ENCODE results near the gene TASP1. TPM values are rescaled to one million over a fixed set of nuclear protein-coding genes. Genes with fewer than 3 reads are reported as not detected.

TASP1 gene
- total RNA-seq, 2 donors from 2014 or later: 15.8 to 16.6 TPM

DNA sequence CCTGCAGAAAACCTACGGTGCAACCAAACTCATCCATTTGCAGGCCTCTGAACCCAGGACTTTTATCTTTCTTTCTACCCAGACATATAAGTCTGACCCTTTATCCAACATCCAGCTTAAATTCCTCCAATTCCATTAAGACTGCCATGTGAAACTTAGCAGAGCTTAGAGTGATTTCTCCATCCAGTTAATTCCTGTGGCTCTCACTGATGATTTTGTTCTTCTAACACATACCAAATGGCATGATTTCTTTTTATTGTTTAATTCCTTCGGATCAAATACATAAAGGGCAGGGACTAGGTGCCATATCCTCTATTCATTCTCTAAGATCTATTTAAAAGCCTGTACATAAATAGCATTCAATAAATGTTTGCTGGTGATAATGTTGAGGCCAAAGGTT, 92.9 kb downstream of the TASP1 start:
- Mint-ChIP-seq H3K36me3 (ENCODE audit: low read depth) (no peaks in the 10 kb centered on the region), H3K9me3 (no peaks in the 10 kb centered on the region), H3K27me3 (ENCODE audit: insufficient read depth) (no peaks in the 10 kb centered on the region), H3K27ac (no peak overlapping the region), H3K4me3 (no peak overlapping the region), H3K4me1 (peaks cover 22% of the 10 kb centered on the region)
- H3K9ac ChIP-seq (ENCODE audit: extremely low read depth, low read length, poor library complexity, severe bottlenecking): no peak overlapping the region
- H3K36me3 ChIP-seq (ENCODE audit: control insufficient read depth, insufficient read depth, low read length): no peaks in the 10 kb centered on the region
- H3K27me3 ChIP-seq (ENCODE audit: control insufficient read depth, insufficient read depth, low read length, poor library complexity, severe bottlenecking): no peaks in the 10 kb centered on the region
- no peaks in the 10 kb centered on the region for H3K9me3 ChIP-seq (ENCODE audit: control insufficient read depth, low read length)
- WGBS, 2 experiments (ENCODE audit: insufficient coverage in 1 of 2, insufficient read length in 1 of 2): 98 to 100% methylated on average over 1 to 2 of the region's 2 CpGs
- H3K27ac ChIP-seq (ENCODE audit: low read depth, low read length): no peak overlapping the region
- no peak for DNase-seq
- no peak overlapping the region for H3K4me3 ChIP-seq (ENCODE audit: low read length)
- no peak for TF ChIP-seq CTCF (conservative IDR thresholded peaks at IDR 0.05)
- H3K4me1 ChIP-seq (ENCODE audit: control insufficient read depth, insufficient read depth, low read length): peaks cover 3% of the 10 kb centered on the region

DNA sequence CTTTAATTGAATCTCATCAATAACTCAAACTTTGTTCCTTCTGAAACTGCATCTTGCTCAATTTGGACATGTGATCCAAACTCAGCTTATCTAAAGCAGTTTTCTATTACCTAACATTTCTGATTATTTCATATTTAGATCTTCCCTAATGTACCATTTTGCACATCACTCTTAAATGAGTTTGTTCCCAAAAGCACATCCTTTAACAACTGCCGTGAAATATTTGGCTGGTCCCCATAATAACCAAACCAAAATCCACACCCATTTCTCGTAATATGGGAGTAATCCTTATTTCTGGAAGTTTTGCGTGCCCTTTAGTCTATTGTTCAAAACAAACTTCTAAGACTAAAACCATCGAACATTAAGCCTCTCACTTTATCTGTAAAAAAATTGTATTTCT, 94.9 kb downstream of the TASP1 start:
- Histone ChIP-seq H3K4me1 (ENCODE audit: control insufficient read depth, insufficient read depth, low read length) (peaks cover 3% of the 10 kb centered on the region), H3K9me3 (ENCODE audit: control insufficient read depth, low read length) (no peaks in the 10 kb centered on the region), H3K4me3 (ENCODE audit: low read length) (no peak overlapping the region), H3K9ac (ENCODE audit: extremely low read depth, low read length, poor library complexity, severe bottlenecking) (no peak overlapping the region), H3K27ac (ENCODE audit: low read depth, low read length) (no peak overlapping the region), H3K36me3 (ENCODE audit: control insufficient read depth, insufficient read depth, low read length) (peaks cover 5% of the 10 kb centered on the region), H3K27me3 (ENCODE audit: control insufficient read depth, insufficient read depth, low read length, poor library complexity, severe bottlenecking) (no peaks in the 10 kb centered on the region)
- WGBS, 2 experiments (ENCODE audit: insufficient coverage in 1 of 2, insufficient read length in 1 of 2): 88 to 96% methylated on average over 2 to 3 of the region's 4 CpGs
- no peak overlapping the region for H3K27ac Mint-ChIP-seq
- DNase-seq: no peak
- H3K4me3 Mint-ChIP-seq: no peak overlapping the region
- H3K9me3 Mint-ChIP-seq: no peaks in the 10 kb centered on the region
- no peak for TF ChIP-seq CTCF (conservative IDR thresholded peaks at IDR 0.05)
- H3K4me1 Mint-ChIP-seq: peaks cover 22% of the 10 kb centered on the region
- H3K27me3 Mint-ChIP-seq (ENCODE audit: insufficient read depth): no peaks in the 10 kb centered on the region
- H3K36me3 Mint-ChIP-seq (ENCODE audit: low read depth): no peaks in the 10 kb centered on the region

- Mint-ChIP-seq H3K4me1 (no peaks in the 10 kb centered on the region), H3K27me3 (ENCODE audit: insufficient read depth) (no peaks in the 10 kb centered on the region), H3K36me3 (ENCODE audit: low read depth) (peaks cover 6% of the 10 kb centered on the region), H3K4me3 (no peak overlapping the region), H3K9me3 (no peaks in the 10 kb centered on the region), H3K27ac (no peak overlapping the region)
- WGBS, 2 experiments (ENCODE audit: insufficient coverage in 1 of 2, insufficient read length in 1 of 2): 94 to 100% methylated on average over 3 to 4 of the region's 4 CpGs
- Histone ChIP-seq H3K27me3 (ENCODE audit: control insufficient read depth, insufficient read depth, low read length, poor library complexity, severe bottlenecking) (no peaks in the 10 kb centered on the region), H3K27ac (ENCODE audit: low read depth, low read length) (no peak overlapping the region), H3K9ac (ENCODE audit: extremely low read depth, low read length, poor library complexity, severe bottlenecking) (no peak overlapping the region), H3K9me3 (ENCODE audit: control insufficient read depth, low read length) (no peaks in the 10 kb centered on the region), H3K36me3 (ENCODE audit: control insufficient read depth, insufficient read depth, low read length) (peaks cover 8% of the 10 kb centered on the region), H3K4me1 (ENCODE audit: control insufficient read depth, insufficient read depth, low read length) (no peaks in the 10 kb centered on the region), H3K4me3 (ENCODE audit: low read length) (no peak overlapping the region)
- TF ChIP-seq CTCF (conservative IDR thresholded peaks at IDR 0.05): no peak
- no peak for DNase-seq
These were observed 103.1 kb downstream of the TASP1 start for GRCh38 chr20:13535627-13536026.

Measured in endodermal cell (in vitro differentiated cells).